ENCODE data around the gene MRNIP. TPM values are rescaled to one million over a fixed set of nuclear protein-coding genes. Genes with fewer than 3 reads are reported as not detected.

The MRNIP gene
- total RNA-seq, 6 experiments from 2014 or later: 4.7 to 14.7 (median 9.0) TPM

- Histone ChIP-seq H3K4me1 (peaks cover 0 to 59% (median 19%) of the 10 kb centered on the region in 4 donors), H3K36me3 (peaks cover 0 to 24% (median 10%) of the 10 kb centered on the region in 4 donors), H3K27me3 (no peaks in the 10 kb centered on the region), H3K27ac (peak overlapping the region; percentile 100), H3K4me3 (peak overlapping the region; percentile 97 to 100 (median 100)), H3K9me3 (no peaks in the 10 kb centered on the region)
- DNase-seq (peak; percentile 80 to 87 (median 85)), ATAC-seq (peak; percentile 32 to 51 (median 46))
- TF ChIP-seq, protein P1, sequence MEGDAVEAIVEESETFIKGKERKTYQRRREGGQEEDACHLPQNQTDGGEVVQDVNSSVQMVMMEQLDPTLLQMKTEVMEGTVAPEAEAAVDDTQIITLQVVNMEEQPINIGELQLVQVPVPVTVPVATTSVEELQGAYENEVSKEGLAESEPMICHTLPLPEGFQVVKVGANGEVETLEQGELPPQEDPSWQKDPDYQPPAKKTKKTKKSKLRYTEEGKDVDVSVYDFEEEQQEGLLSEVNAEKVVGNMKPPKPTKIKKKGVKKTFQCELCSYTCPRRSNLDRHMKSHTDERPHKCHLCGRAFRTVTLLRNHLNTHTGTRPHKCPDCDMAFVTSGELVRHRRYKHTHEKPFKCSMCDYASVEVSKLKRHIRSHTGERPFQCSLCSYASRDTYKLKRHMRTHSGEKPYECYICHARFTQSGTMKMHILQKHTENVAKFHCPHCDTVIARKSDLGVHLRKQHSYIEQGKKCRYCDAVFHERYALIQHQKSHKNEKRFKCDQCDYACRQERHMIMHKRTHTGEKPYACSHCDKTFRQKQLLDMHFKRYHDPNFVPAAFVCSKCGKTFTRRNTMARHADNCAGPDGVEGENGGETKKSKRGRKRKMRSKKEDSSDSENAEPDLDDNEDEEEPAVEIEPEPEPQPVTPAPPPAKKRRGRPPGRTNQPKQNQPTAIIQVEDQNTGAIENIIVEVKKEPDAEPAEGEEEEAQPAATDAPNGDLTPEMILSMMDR (IDR thresholded peaks at IDR 0.05): no peak
- peak; percentile 8 for TF ChIP-seq POLR2A (IDR thresholded peaks at IDR 0.05)
- intact Hi-C loops (cut with DNase I): no loop called here
- WGBS (ENCODE audit: insufficient coverage, low coverage, low lambda C conversion rate, missing lambda C conversion rate): 5% methylated on average over 10 of the region's 26 CpGs
These were observed 39.1 kb downstream of the MRNIP start for GRCh38 chr5:179819296-179820126.

GRCh38 chr5:179818746-179819295 lies 39.8 kb downstream of the MRNIP start:
- H3K27me3 ChIP-seq: no peaks in the 10 kb centered on the region
- ATAC-seq (peak; percentile 69 to 79 (median 73)), DNase-seq (peak; percentile 98)
- no peaks in the 10 kb centered on the region for H3K9me3 ChIP-seq
- H3K4me1 ChIP-seq: peaks cover 0 to 55% (median 16%) of the 10 kb centered on the region in 4 donors
- TF ChIP-seq POLR2A (IDR thresholded peaks at IDR 0.05): peak; percentile 52
- TF ChIP-seq, protein P1 (IDR thresholded peaks at IDR 0.05): no peak
- H3K27ac ChIP-seq: peak overlapping the region; percentile 100
- intact Hi-C loops (cut with DNase I): no loop called here
- H3K4me3 ChIP-seq: peak overlapping the region; percentile 97 to 100 (median 100)
- peaks cover 0 to 18% (median 4%) of the 10 kb centered on the region in 4 donors for H3K36me3 ChIP-seq
- 2% methylated on average over 7 of the region's 35 CpGs for WGBS (ENCODE audit: insufficient coverage, low coverage, low lambda C conversion rate, missing lambda C conversion rate)

DNA sequence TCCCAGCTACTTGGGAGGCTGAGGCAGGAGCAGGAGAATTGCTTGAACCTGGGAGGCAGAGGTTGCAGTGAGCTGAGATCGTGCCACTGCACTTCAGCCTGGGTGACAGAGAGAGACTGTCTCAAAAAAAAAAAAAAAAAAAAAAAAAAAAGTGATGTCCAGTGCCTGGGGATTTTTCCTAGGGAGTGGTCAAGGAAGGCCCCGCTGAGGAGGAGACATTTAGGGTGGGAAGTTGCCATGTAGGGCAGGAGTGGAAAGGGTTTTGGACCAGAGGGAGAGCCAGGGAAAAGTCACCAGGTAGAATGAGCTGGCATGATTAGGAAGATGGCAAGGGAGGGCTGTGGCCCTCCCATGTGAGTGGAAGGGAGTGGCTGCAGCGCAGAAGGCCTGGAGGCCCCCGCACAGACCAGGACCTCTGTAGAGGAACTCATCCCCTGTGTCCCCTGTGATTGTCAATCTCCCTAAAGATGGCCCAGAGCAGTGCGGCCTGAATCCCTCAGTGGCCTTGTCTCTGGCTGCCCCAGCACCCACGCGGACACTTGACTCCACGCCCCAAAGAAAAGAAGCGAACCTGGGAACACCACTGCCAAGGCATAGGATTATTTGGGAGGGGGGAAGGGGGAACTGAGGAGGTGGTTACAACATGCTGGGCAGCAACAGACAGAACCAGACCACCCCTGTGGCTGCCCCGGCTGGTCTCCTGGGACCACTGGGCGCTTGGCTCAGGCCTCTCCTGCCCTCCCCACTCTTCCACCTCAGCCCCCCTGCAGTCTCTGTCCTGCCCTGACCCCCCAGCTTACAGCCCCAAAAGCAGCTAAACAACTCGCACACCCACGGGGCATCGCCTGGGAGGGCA lies 40.5 kb downstream of the MRNIP start:
- intact Hi-C loops (cut with DNase I): no loop called here
- Histone ChIP-seq H3K27me3 (no peaks in the 10 kb centered on the region), H3K4me1 (peaks cover 0 to 53% (median 15%) of the 10 kb centered on the region in 4 donors), H3K36me3 (peaks cover 0 to 11% (median 0%) of the 10 kb centered on the region in 4 donors), H3K4me3 (peak overlapping the region; percentile 15 to 100 (median 100)), H3K9me3 (no peaks in the 10 kb centered on the region), H3K27ac (peak overlapping the region; percentile 100)
- WGBS (ENCODE audit: insufficient coverage, low coverage, low lambda C conversion rate, missing lambda C conversion rate): 37% methylated on average over 6 of the region's 14 CpGs
- DNase-seq: no peak
- TF ChIP-seq, protein P1 (IDR thresholded peaks at IDR 0.05): no peak
- TF ChIP-seq POLR2A (IDR thresholded peaks at IDR 0.05): no peak
- no peak for ATAC-seq

- Histone ChIP-seq H3K9me3 (no peaks in the 10 kb centered on the region), H3K36me3 (peaks cover 0 to 4% (median 0%) of the 10 kb centered on the region in 4 donors), H3K27ac (peak overlapping the region; percentile 28 to 100 (median 30)), H3K4me1 (peaks cover 0 to 46% (median 11%) of the 10 kb centered on the region in 4 donors), H3K4me3 (peak overlapping the region in 2 of 3 donors; percentile 44 to 57), H3K27me3 (no peaks in the 10 kb centered on the region)
- TF ChIP-seq, protein P1 (IDR thresholded peaks at IDR 0.05): no peak
- TF ChIP-seq POLR2A (IDR thresholded peaks at IDR 0.05): no peak
- WGBS (ENCODE audit: insufficient coverage, low coverage, low lambda C conversion rate, missing lambda C conversion rate): 87% methylated on average over 4 of the region's 8 CpGs
- intact Hi-C loops (cut with DNase I): no loop called here
- DNase-seq (no peak), ATAC-seq (no peak)
These were observed 41.2 kb downstream of the MRNIP start for GRCh38 chr5:179817470-179817840.
